Measurements from ENCODE around the gene SLC25A12.

Gene SLC25A12

GRCh38 chr2:171754254-171754939 is 139.6 kb downstream of the SLC25A12 start:
- Histone ChIP-seq H3K27ac (no peak overlapping the region), H3K4me3 (no peak overlapping the region)

GRCh38 chr2:171747371-171747770 is 146.7 kb downstream of the SLC25A12 start:
- Histone ChIP-seq H3K27ac (no peak overlapping the region), H3K4me3 (no peak overlapping the region)

- Histone ChIP-seq H3K4me3 (no peak overlapping the region), H3K27ac (no peak overlapping the region)
Measured at GRCh38 chr2:171745806-171746205, 148.2 kb downstream of the SLC25A12 start.

- H3K4me3 ChIP-seq = no peak overlapping the region
- no peak overlapping the region for H3K27ac ChIP-seq
Measured at GRCh38 chr2:171745141-171745540, 148.9 kb downstream of the SLC25A12 start.

GRCh38 chr2:171742760-171743159 is 151.3 kb downstream of the SLC25A12 start:
- H3K27ac ChIP-seq = no peak overlapping the region
- no peak overlapping the region for H3K4me3 ChIP-seq

- Histone ChIP-seq H3K4me3 (no peak overlapping the region), H3K27ac (no peak overlapping the region)
Measured at GRCh38 chr2:171741189-171741588, 152.9 kb downstream of the SLC25A12 start.

DNA sequence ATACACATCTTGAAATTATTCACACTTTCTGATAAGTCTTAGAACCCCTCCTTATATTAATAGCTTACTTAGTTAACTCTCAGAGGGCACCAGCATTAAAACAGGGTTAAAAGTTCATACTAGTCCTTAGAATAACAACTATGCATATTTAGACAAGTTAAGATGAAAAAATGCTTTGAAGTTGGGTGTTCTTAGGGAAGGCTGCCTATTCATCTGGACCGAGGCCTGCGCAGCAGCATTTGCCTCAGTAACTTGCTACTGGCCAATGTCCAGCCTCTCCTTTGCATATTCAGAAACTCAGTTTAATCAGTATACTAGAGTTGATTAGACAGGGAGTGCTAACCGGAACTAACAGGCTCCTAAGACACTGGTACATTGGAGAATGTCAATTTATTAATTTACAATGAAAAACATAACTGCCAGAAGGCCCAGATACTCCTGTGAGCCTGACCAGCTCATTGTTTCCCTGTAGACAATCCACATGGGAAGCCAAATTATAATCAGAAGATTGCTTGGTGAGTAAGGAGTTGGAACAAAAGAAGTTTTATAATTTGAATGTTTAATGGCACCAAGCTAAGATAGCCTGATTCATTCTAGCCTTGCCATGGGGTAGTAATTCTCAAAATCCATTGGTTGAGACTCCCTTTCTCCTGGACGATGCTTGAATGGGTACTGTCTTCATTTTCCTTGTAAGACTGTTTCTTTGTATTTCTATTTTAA is 157.9 kb downstream of the SLC25A12 start:
- H3K4me3 ChIP-seq = no peak overlapping the region
- no peak overlapping the region for H3K27ac ChIP-seq
